GM12891 (cell line): ENCODE data around the gene SPECC1.

Experiments used
- POLR2A ChIP-seq: IDR thresholded peaks from 2 replicates; pipeline ENCODE4 v1.6.1; 2011; ENCODE audit warnings: low read depth, low read length, control low read depth
- POLR2AphosphoS5 ChIP-seq: IDR thresholded peaks from 2 replicates; pipeline ENCODE4 v1.6.1; 2011; ENCODE audit warnings: low read depth, low read length, control low read depth

GRCh38 chr17:20045476-20045875 lies 36.3 kb downstream of the SPECC1 start:
- TF ChIP-seq POLR2AphosphoS5: no peak
- no peak for TF ChIP-seq POLR2A
